Measurements from ENCODE around the gene KLRG1.

DNA sequence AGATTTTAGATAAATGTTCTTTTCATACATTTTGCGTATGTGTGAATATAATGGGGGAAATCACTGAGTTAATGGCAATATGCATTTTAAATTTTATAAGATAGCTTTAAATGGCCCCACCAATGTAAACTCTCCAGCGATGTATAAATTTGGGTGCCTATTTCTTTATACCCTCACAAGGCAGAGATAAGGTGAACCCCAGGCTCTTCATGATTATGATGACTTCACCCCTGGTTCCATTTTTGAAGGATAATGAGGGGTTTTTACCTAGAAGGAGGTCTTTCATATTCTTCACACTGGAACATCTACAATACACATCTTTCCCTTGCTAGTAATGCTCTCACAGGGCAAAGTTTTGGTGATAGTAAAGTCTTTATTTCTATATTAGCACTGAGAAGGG, 35.2 kb downstream of the KLRG1 start:
- TF ChIP-seq POLR2AphosphoS5 (IDR thresholded peaks at IDR 0.05): no peak
- TF ChIP-seq, protein P1, sequence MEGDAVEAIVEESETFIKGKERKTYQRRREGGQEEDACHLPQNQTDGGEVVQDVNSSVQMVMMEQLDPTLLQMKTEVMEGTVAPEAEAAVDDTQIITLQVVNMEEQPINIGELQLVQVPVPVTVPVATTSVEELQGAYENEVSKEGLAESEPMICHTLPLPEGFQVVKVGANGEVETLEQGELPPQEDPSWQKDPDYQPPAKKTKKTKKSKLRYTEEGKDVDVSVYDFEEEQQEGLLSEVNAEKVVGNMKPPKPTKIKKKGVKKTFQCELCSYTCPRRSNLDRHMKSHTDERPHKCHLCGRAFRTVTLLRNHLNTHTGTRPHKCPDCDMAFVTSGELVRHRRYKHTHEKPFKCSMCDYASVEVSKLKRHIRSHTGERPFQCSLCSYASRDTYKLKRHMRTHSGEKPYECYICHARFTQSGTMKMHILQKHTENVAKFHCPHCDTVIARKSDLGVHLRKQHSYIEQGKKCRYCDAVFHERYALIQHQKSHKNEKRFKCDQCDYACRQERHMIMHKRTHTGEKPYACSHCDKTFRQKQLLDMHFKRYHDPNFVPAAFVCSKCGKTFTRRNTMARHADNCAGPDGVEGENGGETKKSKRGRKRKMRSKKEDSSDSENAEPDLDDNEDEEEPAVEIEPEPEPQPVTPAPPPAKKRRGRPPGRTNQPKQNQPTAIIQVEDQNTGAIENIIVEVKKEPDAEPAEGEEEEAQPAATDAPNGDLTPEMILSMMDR (IDR thresholded peaks at IDR 0.05): no peak

All from upper lobe of left lung (tissue), 4 donors.